GM19238 (cell line): ENCODE data around the gene STK32B.

Source experiments
- DNase-seq: peaks from one replicate; pipeline ENCODE4 v3.0.0; 2011; ENCODE audit warnings: low spot score; ENCODE audit not compliant: insufficient read length

STK32B gene

DNA sequence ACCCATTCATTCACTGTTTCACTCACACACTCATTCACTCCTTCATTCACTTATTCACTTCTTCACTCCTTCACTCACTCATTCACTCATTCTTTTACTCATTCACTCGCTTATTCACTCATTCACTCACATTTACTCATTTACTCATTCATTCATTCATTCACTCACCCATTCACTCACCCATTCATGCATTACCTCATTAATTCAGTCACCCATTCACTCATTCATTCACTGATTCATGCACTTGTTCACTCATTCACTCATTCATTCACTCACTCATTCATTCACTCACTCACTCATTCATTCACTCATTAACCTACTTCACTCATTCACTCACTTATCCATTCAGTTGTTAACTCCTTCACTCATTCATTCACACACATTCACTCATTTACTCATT is 70.8 kb downstream of the STK32B start:
- DNase-seq, result no peak

DNA sequence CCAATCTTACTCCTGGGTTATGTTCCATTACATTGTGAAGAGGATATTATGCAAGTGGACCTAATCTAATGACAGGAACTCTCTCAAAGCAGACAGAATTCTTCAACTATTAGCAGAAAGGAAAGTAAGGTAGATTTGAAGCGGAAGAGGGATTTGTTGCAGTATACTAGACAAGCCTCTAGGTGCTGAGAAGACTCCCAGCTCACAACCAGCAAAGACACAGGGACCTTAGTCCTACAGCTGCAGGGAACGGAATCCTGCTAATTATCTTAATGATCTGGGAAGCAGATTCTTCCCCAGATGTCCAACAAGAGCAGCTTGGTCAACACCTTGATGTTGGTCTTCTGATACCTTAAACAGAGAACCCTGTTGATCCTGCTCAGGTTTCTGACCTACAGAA is 73.6 kb downstream of the STK32B start:
- no peak for DNase-seq

DNA sequence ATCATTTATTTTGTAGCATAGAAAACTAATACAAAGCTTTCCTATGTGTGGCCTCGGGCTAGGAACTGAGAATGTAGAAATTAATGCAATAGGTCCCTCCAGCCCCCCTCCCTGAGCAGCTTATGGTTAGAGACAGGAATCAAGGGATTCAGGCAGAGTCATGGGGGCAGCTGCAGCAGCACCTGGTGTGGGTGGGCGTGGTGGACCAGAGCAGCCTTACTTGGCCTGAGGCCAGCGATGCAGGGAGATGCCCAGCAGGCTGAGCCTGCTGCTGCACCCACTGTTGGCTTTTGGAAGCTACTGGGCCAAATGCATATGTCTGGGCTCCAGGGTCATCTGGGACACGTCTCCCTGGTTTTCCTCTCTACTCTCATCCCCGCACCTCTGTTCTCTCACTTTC is 74.0 kb downstream of the STK32B start:
- DNase-seq, result no peak

DNA sequence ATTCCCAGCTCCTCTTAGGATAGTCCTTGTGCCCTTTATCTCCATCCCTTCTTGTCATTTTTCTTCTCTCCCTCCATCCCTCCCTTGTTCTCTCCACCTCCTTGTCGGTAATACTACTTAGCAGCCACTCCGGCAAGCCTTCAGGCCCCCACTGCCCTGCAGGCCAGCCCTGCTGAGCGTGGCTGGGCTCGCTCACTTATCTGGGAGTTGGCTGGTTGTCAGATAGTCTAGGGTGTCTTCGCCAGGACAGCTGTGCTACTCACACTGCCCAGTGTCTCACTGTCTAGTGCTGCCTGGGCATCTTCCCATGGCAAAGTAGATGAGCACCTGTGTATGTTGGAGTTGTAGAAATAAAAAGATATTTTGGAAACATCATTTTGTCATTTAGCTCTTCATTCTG is 75.0 kb downstream of the STK32B start:
- no peak for DNase-seq

DNA sequence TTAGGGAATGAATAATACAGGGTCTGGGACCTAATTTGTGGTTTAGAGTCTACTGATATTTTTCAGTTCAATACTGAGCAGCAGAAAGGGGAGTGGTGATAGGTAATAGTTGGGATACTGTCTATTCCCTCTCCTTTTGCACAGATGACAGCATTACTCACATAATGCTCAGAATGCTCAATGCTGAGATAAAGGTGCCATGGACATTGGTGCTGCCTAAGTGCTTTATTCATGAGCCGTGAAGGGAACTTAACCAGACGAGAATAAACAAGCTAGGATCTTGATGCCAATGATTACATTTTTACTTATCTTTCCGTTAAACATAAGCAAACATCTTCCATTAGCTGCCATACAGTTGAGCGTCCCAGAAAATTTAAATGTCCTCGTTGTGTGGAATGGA is 75.6 kb downstream of the STK32B start:
- no peak for DNase-seq

DNA sequence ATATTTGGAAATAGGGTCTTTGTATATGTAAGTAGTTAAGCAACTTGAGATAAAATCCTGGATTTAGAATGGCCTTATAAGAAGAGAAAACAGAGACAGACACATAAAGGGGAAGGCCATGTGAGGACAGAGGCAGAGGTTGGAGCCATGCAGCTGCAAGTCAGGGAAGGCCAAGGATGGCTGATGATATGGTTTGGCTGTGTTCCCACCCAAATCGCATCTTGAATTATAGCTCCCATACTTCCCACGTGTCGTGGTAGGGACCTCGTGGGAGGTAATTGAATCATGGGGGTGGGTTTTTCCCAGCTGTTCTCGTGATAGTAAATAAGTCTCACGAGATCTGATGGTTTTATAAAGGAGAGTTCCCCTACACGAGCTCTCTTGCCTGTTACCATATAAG is 76.3 kb downstream of the STK32B start:
- DNase-seq, result no peak

DNA sequence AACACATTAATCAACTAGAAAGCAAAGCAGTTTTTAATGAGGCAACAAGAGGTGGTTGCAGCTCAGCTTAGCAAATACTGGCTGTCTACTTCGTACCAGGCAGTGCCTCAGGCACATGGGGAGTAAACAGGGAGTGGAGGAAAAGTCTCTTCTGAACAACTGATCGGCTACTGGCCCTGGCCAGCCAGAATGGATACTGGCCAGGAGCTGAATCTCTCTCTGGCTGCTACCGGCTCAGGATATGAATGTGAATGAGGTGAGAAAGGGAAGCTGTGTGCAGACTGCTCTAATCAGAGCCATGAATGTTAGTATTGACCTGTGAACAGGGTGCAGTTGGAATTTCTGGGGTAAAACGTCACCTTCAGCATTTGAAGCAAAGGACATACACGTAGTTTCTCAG is 77.3 kb downstream of the STK32B start:
- DNase-seq, result no peak

DNA sequence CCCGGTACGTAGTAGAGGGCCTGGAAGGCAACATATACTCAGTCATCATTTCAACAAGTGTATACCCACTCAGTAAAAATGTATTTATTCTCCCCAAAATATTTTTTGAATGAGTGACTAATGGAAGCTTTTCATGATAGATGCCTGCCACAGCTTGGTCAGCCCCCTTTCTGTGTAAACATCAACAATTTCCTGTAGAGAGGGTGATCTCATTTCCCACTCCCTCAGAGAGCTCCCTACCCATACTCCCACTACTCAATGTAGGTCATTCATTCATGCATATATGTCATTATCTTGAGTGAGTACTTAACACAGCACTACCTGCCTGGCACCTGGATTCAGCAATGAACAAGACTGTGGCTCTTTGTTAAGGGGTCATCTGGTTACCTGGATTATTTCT is 81.9 kb downstream of the STK32B start:
- no peak for DNase-seq

DNA sequence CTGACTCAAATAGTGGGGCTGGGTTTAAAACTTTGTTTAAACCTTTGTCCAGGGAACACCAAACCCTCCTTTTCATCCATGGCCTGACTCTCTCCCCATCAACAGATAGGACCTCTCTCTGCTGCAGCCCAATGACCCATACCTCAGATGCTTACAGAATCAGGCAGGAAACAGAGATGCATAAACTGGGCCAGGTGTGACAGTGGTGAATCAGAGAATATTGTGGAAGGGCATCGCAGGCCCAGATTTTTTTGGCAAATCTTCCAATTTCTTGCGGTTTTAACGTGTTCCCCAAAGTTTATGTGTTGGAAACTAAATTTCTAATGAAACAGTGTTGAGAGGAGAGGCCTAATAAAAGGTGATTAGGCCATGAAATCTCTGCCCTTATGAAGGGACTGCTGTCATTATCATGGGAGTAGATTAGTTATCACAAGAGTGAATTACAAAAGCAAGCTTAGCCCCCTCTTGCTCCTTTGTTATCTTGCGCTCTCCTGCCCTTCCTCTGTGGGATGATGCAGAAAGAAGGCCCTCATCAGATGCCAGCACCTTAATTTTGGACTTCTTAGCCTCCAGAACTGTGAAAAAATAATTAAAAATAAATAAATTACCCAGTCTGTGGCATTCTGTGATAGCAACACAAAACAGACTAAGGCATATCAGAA is 82.8 kb downstream of the STK32B start:
- no peak for DNase-seq

DNA sequence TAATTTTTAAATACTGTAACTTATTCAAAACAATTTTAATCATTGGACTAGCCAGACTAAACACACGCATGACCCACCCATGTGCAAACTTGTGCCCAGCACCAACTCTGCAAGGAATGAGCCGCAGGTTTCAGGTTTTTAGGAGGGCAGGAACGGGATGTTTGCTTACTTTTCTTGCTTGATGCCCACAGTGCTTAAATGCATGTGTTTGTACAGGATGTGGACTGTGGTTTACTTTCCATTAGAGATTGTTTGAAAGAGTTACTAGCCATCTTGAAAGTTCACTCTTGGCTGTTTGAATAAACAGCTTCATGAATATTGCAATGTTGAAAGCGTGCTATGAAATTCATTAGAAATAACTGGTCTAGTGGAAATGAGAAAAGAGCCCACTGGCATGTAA is 83.3 kb downstream of the STK32B start:
- no peak for DNase-seq

DNA sequence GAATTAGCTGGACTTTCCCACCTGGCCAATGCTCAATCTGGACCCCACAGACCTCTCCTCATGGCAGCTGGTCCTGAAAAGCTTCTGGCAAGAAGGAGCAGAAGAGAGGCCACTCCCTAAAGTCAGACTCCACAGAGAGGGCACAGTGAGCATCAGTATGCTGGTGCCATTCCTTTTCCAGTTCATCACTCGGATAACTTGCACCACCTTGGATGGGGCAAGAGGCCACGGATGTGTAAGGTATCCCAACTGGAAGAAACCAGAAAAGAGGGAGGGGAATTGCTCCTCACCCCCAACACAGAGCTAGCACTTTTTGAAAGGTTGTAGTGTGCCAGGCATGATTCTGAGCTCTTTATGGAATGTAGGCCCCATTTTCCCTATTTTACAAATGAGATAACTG is 85.9 kb downstream of the STK32B start:
- DNase-seq, result no peak

DNA sequence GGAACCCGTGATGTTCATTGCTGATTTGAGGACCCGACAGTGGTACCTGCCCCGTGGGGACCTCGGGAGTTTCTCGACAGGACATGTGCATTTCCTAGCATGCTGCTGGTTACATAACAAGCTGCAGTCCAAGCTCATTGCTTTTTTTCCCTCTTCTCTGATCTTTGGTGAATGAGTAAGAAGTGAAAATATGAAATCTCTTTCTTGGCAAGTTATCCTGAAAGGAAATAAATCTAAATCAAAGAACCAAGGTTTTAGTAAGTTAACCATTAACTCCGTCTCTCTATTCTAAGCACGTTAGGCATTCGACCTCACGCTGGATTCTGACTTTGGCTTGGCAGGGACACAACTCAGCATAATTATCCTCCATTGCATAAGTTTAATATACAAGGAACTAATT is 86.6 kb downstream of the STK32B start:
- no peak for DNase-seq

DNA sequence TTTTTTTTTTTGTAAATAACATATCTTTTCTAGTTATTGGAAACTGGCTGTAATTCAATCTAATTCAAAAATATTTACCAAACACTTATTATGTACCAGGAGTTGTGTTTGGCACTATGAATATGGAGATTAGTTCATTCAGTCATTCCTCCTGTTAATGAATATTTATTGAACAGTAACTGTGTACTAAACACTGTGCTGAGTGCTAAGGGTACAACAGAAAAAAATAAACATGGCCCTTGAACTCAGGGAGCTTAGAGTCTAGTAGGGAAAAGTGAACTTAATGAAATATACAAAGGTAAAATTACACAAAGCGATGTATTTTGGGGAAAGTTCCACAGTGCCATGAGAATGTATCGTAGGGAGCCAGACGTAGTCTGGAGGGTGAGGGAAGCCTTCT is 87.1 kb downstream of the STK32B start:
- DNase-seq, result no peak

DNA sequence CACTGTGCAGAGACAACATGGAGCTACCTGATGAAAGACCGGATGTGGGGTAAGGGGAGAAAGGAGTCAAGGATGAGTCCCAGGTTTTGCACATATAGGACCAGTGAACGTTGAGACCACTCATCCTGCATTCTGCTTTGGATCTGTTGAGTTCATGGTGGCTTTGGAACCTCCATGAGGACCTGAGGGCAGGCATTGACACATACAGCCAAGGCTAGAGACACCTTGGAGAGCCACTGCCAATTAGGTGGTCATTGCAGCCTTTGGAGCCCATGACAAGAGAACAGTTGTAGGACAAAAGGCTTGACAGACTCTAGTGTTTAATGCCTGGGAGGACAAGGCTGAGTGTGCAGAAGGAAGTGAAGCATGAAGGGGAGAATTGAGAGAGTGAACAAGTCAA is 87.9 kb downstream of the STK32B start:
- DNase-seq, result no peak

DNA sequence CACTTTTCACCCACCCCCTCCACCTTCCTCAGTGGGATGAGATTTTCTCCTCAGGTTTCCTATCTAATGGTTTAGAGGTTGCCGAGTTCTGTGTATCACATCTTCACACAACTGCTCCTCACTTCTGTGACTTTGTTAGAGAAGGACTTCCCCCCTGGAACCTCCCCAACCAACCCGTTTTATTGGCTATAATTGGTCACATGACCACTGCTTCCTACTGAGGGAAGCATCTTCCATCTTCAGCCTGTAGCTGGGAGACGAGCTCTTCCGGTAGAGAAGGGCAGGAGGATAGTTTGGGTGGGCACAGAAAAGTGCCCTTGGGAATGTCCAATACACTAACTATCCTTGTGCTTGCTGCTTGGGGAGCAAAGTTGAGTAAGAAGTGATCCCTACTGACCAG is 90.5 kb downstream of the STK32B start:
- no peak for DNase-seq

DNA sequence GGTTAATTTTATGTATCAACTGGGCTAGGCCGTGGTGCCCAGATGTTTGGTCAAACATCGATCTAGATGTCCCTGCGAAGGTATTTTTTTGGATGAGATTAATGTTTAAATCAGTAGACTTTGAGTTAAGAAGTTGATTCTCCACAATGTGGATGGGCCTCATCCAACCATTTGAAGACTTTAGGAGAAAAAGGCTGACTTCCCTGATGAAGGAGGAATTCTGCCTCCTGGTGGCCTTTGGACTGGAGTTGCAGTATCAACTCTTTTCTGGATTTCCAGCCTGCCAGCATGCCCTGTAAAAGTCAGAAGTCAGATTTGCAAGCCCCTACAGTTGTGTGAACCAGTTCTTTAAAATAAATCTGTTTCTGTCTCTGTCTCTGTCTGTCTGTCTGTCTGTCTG is 91.4 kb downstream of the STK32B start:
- DNase-seq, result no peak

DNA sequence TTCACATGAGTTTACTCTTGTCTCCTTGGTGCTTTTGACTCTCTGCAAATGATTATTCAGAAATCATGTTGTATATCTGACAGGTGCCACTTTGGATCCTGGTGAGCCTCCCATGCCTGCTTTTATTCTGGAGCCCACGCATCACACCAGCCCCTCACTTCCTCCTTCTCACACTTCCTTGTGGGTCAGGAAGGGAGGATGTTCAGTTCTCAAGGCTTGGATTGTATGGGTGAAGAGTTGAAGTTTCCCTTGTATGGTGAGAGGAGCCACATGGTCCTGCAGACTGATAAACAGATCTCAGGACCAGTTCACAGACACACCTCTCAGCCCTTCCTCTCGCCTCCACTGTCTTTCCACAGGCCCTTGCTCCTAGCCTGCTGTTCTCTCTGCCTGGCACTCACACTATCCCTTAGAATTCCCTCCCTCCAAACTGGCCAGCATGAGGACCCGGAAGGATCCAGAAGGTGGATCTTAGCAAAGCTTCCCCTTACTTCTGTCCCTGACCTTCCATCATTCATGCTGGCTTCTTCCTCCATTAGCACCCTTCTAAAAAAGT is 92.1 kb downstream of the STK32B start:
- no peak for DNase-seq

DNA sequence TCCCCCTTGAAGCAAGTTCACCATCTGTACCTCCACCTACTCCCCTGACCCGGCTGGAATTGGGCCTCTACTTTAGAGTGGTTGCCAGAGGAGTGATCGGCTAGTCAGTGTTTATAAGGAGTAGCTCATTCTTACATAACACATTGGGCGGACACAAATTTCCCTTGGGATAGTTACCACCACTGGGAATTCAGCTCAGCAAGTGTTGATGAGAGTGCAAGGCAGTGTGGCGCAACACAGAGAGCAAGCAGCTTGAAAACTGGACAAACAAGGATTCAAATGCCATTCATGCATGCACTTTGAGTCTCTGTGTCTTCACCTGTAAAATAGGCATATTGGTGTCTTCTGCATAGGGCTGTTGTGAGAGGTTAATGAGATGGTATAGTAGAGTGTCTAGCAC is 92.7 kb downstream of the STK32B start:
- DNase-seq, result no peak

DNA sequence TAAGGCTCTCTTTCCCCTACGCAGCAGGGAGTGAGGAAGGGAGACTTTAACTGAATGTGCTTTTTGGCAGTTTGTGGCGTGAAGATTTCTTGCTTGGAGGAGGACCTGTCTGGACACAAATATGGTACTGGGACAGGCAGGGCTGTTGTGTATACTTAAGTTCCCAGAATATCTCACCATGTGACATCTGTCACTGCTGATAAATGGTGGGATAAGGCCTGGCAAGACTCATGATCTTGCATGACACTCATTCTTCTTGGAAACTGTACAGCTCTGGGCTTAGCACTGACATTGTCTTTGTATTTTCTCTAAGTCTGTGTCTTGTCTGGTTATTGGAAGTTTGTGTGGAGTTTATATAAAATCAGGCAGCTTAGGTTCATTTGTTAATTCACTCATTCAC is 93.1 kb downstream of the STK32B start:
- DNase-seq, result no peak

DNA sequence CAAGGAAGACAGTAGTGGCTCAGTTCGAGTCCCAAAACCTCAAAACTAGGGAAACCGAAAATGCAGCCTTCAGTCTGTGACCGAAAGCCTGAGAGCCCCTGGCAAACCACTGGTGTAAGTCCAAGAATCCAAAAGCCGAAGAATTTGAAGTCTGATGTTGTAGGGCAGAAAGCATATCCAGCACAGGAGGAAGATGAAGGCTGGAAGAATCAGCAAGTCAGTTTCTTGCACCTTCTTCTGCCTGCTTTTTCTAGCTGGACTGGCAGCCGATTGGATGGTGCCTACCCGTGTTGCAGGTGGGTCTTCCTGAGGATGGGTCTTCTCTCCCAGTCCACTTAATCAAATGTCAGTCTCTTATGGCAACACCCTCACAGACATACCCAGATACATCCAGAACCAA is 95.0 kb downstream of the STK32B start:
- no peak for DNase-seq

DNA sequence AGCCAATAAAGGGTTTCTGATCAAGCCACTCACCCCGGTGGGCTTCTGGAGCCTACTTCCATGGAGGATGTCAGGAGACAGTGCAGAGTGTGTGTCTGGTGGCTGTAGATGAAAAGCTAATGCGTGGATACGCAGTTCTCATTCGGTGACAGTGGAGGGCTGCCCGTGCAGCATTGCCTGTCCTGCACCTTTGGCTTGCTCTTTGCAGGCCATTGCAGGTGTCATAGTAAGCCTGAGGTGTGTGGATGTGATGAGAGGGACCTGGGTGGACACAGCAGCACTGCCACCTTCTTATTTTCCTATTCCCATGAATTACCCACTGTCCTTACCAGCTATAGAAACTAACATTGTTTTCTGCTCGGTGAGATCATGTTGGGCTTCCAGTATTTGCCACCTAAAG is 101.2 kb downstream of the STK32B start:
- DNase-seq, result no peak

DNA sequence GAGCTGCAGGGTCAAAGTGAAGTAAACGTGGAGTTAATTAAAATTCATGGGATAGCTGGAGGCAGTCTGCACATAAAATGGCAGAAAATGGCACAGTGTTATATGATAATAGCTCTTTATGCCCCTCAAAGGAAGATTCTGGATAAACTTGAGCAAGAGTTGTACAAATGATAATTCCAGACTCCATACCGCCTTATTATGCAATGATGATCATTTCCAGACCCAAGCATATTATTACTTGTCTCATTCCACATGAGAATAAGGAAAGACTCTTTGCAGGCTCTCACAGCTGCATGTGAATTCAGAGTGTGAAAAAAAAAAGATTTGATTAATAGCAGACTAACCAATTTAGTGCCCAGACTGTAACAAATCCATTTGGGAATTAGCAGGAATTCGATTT is 105.4 kb downstream of the STK32B start:
- no peak for DNase-seq

DNA sequence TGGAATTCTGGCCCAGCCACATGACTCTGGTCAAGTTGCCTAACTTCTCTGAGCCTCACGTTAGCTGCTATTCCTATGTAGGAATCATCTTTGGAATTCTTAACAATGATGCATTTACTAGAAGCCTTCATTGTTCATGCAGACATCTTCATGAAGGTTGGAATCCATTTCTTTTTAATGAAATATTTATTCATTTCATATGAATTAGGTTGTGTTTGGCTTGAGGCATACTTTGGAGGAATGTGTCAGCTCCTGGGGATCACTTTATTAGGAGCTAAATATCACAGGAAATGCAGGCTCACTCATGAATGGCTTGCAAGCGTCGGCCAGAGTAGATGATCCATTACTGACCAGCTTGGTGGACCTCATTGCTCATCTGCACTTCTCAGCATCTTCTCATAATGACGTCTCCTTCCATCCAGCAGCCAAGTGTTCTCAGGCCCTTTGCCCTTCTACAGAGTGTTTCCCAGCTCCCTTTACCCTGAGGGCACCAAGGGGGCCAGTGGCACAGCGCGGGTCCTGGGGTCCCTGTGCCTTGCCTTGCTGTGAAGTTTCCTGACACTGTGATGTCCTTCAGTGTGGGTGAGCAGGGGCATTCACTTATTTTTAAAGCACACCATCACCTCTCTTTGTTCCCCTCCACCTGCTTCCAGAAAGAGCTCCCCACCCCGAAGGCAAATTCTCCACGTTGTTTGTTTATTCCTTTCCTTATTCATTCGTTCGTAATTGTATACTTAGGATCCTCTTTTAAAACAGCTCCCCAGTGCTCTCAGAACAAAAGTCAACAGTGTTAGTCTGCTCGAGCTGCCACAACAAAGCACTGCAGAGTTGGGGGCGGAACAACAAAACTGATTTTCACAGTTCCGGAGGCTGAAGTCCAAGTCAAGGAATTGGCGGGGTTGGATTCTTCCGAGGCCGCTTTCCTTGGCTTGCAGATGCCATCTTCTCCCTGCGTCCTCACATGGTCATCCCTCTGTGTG is 106.8 kb downstream of the STK32B start:
- DNase-seq, result no peak
